ENCODE measurements around the gene DUSP22. TPM values are rescaled to one million over a fixed set of nuclear protein-coding genes. Genes with fewer than 3 reads are reported as not detected.
A peak's percentile ranks its signal among the peaks of the same experiment; 100 is the strongest.
"Not testable (repeated sequence)": the region's sequence is repeated elsewhere in the genome, so short reads cannot be mapped to it uniquely, and the experiment has no call there.

DUSP22 gene
- total RNA-seq, 4 donors from 2014 or later = 34.7 to 75.9 (median 48.5) TPM

DNA sequence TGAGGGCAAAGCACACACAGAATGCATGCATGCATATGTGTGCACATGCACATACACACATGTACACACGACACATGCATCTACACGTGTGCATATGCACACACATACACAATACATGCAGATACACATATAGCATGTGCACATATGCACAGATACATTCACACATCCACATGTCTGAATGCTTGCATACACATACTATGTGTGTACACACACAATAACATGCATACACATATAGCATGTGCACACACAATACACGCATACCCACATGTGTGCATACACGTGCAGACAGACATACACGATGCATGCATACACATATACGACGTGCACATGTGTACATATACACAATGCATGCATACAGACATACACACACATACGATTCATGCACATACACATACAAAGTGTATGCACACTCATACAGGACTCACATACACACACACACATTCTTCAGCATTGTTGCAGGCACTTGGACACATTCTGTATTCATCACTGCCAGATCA lies 75.1 kb downstream of the DUSP22 start:
- H3K27me3 ChIP-seq = no peaks in the 10 kb centered on the region
- no peak overlapping the region for H3K4me3 ChIP-seq
- H3K4me1 ChIP-seq = peaks cover 0 to 3% (median 0%) of the 10 kb centered on the region in 4 donors
- H3K36me3 ChIP-seq = no peaks in the 10 kb centered on the region
- H3K9me3 ChIP-seq = peaks cover 0 to 9% (median 0%) of the 10 kb centered on the region in 4 donors
- H3K27ac ChIP-seq = no peak overlapping the region
- no peak for DNase-seq
- TF ChIP-seq, protein P1, sequence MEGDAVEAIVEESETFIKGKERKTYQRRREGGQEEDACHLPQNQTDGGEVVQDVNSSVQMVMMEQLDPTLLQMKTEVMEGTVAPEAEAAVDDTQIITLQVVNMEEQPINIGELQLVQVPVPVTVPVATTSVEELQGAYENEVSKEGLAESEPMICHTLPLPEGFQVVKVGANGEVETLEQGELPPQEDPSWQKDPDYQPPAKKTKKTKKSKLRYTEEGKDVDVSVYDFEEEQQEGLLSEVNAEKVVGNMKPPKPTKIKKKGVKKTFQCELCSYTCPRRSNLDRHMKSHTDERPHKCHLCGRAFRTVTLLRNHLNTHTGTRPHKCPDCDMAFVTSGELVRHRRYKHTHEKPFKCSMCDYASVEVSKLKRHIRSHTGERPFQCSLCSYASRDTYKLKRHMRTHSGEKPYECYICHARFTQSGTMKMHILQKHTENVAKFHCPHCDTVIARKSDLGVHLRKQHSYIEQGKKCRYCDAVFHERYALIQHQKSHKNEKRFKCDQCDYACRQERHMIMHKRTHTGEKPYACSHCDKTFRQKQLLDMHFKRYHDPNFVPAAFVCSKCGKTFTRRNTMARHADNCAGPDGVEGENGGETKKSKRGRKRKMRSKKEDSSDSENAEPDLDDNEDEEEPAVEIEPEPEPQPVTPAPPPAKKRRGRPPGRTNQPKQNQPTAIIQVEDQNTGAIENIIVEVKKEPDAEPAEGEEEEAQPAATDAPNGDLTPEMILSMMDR (IDR thresholded peaks at IDR 0.05) = no peak
- no peak for TF ChIP-seq POLR2A (IDR thresholded peaks at IDR 0.05)

DNA sequence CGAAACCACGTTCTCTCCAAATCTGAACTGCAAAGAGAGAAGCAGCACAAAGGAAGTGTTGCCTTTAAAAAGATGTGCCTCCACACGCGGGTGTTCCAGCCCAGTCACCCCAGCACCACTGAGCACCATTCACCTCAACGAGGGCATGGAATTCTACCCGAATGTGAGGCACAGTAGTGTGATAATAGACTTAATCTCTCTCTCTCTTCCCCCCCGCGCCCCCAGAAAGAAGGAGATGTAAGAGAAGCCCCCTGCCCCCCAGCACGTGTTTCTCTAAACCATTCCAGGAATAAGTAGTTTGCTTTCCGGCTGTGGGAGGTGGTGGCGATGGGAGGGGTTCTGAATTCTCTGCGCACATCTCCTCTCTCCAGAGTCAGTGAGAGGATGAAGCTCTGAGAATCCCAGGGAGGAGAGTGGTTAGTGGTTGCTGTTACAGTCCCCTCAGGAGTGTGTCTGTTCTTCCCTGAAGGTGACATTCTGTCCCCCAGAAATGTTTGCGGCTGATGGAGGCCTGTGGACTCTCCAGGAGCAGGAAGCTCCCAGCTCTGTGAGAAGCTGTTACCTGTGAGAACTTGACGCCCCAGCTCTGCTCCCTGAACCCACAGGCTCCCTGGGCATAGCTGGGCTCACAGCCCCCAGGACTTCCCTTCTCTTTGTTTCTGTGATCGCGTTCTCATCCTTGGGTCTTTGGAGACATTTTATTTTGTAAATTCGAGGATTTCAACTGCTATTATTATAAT lies 75.8 kb downstream of the DUSP22 start:
- Histone ChIP-seq H3K27me3 (no peaks in the 10 kb centered on the region), H3K4me3 (no peak overlapping the region), H3K27ac (no peak overlapping the region), H3K36me3 (no peaks in the 10 kb centered on the region), H3K9me3 (peaks cover 0 to 14% (median 0%) of the 10 kb centered on the region in 4 donors), H3K4me1 (peaks cover 0 to 10% (median 0%) of the 10 kb centered on the region in 4 donors)
- peak in 1 of 3 donors; percentile 37 for DNase-seq
- TF ChIP-seq, protein P1 (IDR thresholded peaks at IDR 0.05) = no peak
- no peak for TF ChIP-seq POLR2A (IDR thresholded peaks at IDR 0.05)

DNA sequence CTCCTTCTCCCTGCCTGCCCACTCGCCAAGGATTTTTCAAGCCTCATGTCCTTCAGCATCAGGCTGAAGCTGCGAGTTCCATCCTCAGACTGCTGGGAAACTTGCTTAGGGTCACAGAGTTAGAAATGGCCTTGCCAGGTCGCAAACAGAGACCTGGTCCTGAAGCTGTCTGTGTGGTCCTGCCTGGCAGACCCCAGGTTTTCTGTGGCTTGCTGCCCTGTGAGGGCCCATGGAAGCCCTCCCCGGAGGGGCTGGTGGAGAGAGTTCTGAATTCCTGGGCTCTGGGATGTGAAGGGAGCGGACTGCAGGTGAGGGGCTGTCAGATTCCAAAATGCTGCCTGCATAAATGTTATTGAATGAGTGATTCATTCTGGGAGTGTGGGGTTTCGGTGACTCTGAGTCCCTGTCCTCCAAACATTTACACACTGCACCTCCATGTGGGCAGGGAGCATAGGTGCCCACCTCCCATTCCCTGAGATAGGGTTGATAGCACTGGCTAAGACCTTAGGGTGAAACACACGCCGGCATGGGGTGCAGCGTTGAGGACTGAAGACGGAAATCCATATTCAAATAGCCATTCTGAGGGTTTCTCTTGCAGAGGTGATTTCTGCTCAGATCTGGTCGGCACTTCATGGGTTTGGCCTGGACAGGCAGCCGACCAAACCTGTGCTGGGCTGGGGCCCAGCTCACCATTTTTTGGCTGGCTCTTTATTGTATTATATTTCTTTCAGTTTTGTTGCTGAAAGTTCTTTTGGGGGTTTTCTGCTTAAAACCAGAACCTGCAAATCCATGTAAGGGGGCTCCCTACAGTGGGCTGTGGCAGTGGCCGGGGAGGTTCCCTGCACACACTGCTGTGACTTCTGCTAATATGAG lies 77.5 kb downstream of the DUSP22 start:
- DNase-seq = peak in 1 of 3 donors; percentile 38
- Histone ChIP-seq H3K4me3 (no peak overlapping the region), H3K4me1 (peaks cover 0 to 10% (median 0%) of the 10 kb centered on the region in 4 donors), H3K27me3 (no peaks in the 10 kb centered on the region), H3K36me3 (no peaks in the 10 kb centered on the region), H3K27ac (no peak overlapping the region), H3K9me3 (peaks cover 0 to 5% (median 0%) of the 10 kb centered on the region in 4 donors)
- TF ChIP-seq, protein P1 (IDR thresholded peaks at IDR 0.05) = no peak
- no peak for TF ChIP-seq POLR2A (IDR thresholded peaks at IDR 0.05)

- peak in 1 of 3 donors; percentile 29 for DNase-seq
- no peaks in the 10 kb centered on the region for H3K27me3 ChIP-seq
Observed at GRCh38 chr6:370555-370954, 78.3 kb downstream of the DUSP22 start.

GRCh38 chr6:371851-372250 lies 79.6 kb downstream of the DUSP22 start:
- peaks cover 0 to 10% (median 0%) of the 10 kb centered on the region in 4 donors for H3K4me1 ChIP-seq
- H3K9me3 ChIP-seq, H3K36me3 ChIP-seq, DNase-seq, H3K27ac ChIP-seq, H3K27me3 ChIP-seq, H3K4me3 ChIP-seq: not testable (repeated sequence)

More at GRCh38 chr6:370555-370954, 78.3 kb downstream of the DUSP22 start:
- no peaks in the 10 kb centered on the region for H3K36me3 ChIP-seq
- no peak overlapping the region for H3K27ac ChIP-seq
- TF ChIP-seq POLR2A (IDR thresholded peaks at IDR 0.05) = no peak
- TF ChIP-seq, protein P1 (IDR thresholded peaks at IDR 0.05) = no peak
- peaks cover 0 to 10% (median 0%) of the 10 kb centered on the region in 4 donors for H3K4me1 ChIP-seq
- H3K9me3 ChIP-seq = peaks cover 0 to 5% (median 0%) of the 10 kb centered on the region in 4 donors
- no peak overlapping the region for H3K4me3 ChIP-seq

All from Peyer's patch (tissue), 4 donors.